Activated CD8-positive, alpha-beta T cell treated with anti-CD3 and anti-CD28 coated beads for 36 hours (primary cell): ENCODE results near the gene SUCLG2. TPM values are rescaled to one million over a fixed set of nuclear protein-coding genes. Genes with fewer than 3 reads are reported as not detected.

ENCODE experiments used
- ATAC-seq: fragments of 200-7000 bp; cut with Tn5 transposase; one replicate; pipeline ENCODE4 v1.10.0; 2021; ENCODE audit warnings: mild to moderate bottlenecking, moderate library complexity
- CTCF ChIA-PET: fragments of 350-600 bp; sonication (Branson Sonifier 250); formaldehyde crosslinking; loops from one replicate; lab custom pipeline; 2021; ENCODE audit warnings: antibody characterized with exemption; lab: Charles Lee
- POLR2A ChIA-PET: fragments of 350-600 bp; sonication (Branson Sonifier 250); formaldehyde crosslinking; loops from one replicate; lab custom pipeline; 2021; ENCODE audit warnings: antibody characterized with exemption; lab: Charles Lee
- DNase-seq: peaks from one replicate; pipeline ENCODE4 v3.0.0-alpha.2; 2020
- H3K27ac Mint-ChIP-seq: one replicate; pipeline ENCODE4 v1.8.0; 2021; ENCODE audit warnings: mild to moderate bottlenecking, mixed read lengths
- H3K27me3 Mint-ChIP-seq: one replicate; pipeline ENCODE4 v1.8.0; 2021; ENCODE audit warnings: mixed read lengths
- H3K36me3 Mint-ChIP-seq: one replicate; pipeline ENCODE4 v1.8.0; 2021; ENCODE audit warnings: low read depth, mixed read lengths
- H3K4me1 Mint-ChIP-seq: one replicate; pipeline ENCODE4 v1.8.0; 2021; ENCODE audit warnings: low read depth, mixed read lengths
- H3K4me3 Mint-ChIP-seq: one replicate; pipeline ENCODE4 v1.8.0; 2021; ENCODE audit warnings: mild to moderate bottlenecking, moderate library complexity, mixed read lengths
- H3K9me3 Mint-ChIP-seq: one replicate; pipeline ENCODE4 v1.8.0; 2021; ENCODE audit warnings: mixed read lengths
- intact Hi-C: fragments of 100-400 bp; cut with micrococcal nuclease; formaldehyde crosslinking; loops from one replicate; pipeline ENCODE4 v1.10.0; 2022
- total RNA-seq, 2 experiments: library from RNA; stranded (reverse); gene quantifications; one replicate each; pipeline ENCODE4 v1.2.3, GENCODE V29; 2021
- TF ChIP-seq, protein P1 (sequence below): fragments of 200-600 bp; IDR thresholded peaks from one replicate; pipeline ENCODE4 v1.8.0; 2022; ENCODE audit warnings: antibody characterized with exemption, mild to moderate bottlenecking

SUCLG2 gene
- total RNA-seq, 2 experiments from 2014 or later, result 61.3 to 65.5 TPM

GRCh38 chr3:67327582-67327981, 326.8 kb downstream of the SUCLG2 start:
- H3K4me3 Mint-ChIP-seq, result no peak overlapping the region
- H3K4me1 Mint-ChIP-seq, result peaks cover 17% of the 10 kb centered on the region
- TF ChIP-seq, protein P1, sequence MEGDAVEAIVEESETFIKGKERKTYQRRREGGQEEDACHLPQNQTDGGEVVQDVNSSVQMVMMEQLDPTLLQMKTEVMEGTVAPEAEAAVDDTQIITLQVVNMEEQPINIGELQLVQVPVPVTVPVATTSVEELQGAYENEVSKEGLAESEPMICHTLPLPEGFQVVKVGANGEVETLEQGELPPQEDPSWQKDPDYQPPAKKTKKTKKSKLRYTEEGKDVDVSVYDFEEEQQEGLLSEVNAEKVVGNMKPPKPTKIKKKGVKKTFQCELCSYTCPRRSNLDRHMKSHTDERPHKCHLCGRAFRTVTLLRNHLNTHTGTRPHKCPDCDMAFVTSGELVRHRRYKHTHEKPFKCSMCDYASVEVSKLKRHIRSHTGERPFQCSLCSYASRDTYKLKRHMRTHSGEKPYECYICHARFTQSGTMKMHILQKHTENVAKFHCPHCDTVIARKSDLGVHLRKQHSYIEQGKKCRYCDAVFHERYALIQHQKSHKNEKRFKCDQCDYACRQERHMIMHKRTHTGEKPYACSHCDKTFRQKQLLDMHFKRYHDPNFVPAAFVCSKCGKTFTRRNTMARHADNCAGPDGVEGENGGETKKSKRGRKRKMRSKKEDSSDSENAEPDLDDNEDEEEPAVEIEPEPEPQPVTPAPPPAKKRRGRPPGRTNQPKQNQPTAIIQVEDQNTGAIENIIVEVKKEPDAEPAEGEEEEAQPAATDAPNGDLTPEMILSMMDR, result no peak
- ATAC-seq (no peak), DNase-seq (no peak)
- no peaks in the 10 kb centered on the region for H3K9me3 Mint-ChIP-seq
- H3K27ac Mint-ChIP-seq, result no peak overlapping the region
- CTCF ChIA-PET, result interaction anchor here (1.0 to 1.2 kb wide), 2 partner anchors 15 to 462 kb away, joined by 3 to 4 read pairs; no protein-coding TSS in a partner anchor
- POLR2A ChIA-PET, result no interaction called here
- no peaks in the 10 kb centered on the region for H3K36me3 Mint-ChIP-seq
- intact Hi-C loops, result no loop called here
- peaks cover 9% of the 10 kb centered on the region for H3K27me3 Mint-ChIP-seq

GRCh38 chr3:67325231-67325630, 329.2 kb downstream of the SUCLG2 start:
- Mint-ChIP-seq H3K36me3 (no peaks in the 10 kb centered on the region), H3K4me3 (no peak overlapping the region), H3K4me1 (peaks cover 17% of the 10 kb centered on the region), H3K27me3 (peaks cover 2% of the 10 kb centered on the region), H3K9me3 (peaks cover 6% of the 10 kb centered on the region), H3K27ac (no peak overlapping the region)
- ATAC-seq, result no peak
- TF ChIP-seq, protein P1, result no peak
- DNase-seq, result no peak
- POLR2A ChIA-PET, result no interaction called here
- intact Hi-C loops, result no loop called here
- CTCF ChIA-PET, result no interaction called here
